ENCODE results near the gene EPS8L3. TPM values are rescaled to one million over a fixed set of nuclear protein-coding genes. Genes with fewer than 3 reads are reported as not detected.
A peak's percentile ranks its signal among the peaks of the same experiment; 100 is the strongest.

Gene EPS8L3
- total RNA-seq, 1 donor from 2014 or later, result not detected

GRCh38 chr1:109762039-109762585 is 1.6 kb downstream of the EPS8L3 start:
- Histone ChIP-seq H3K27me3 (no peaks in the 10 kb centered on the region), H3K9me3 (no peaks in the 10 kb centered on the region), H3K27ac (no peak overlapping the region), H3K4me1 (peaks cover 0 to under 1% of the 10 kb centered on the region in 2 donors), H3K36me3 (no peaks in the 10 kb centered on the region), H3K4me3 (no peak overlapping the region)
- no peak for TF ChIP-seq CTCF (IDR thresholded peaks at IDR 0.05)
- intact Hi-C loops (cut with DNase I), result no loop called here
- DNase-seq (ENCODE audit: low spot score in 2 of 2), result peak in 1 of 2 donors; percentile 49

GRCh38 chr1:109761227-109762038 is 2.3 kb downstream of the EPS8L3 start:
- H3K4me3 ChIP-seq, result no peak overlapping the region
- H3K9me3 ChIP-seq, result no peaks in the 10 kb centered on the region
- intact Hi-C loops (cut with DNase I), result no loop called here
- H3K4me1 ChIP-seq, result no peaks in the 10 kb centered on the region
- no peaks in the 10 kb centered on the region for H3K36me3 ChIP-seq
- H3K27ac ChIP-seq, result no peak overlapping the region
- TF ChIP-seq CTCF (IDR thresholded peaks at IDR 0.05), result no peak
- DNase-seq (ENCODE audit: low spot score in 2 of 2), result peak in 1 of 2 donors; percentile 59
- H3K27me3 ChIP-seq, result no peaks in the 10 kb centered on the region

- intact Hi-C loops (cut with DNase I), result no loop called here
Observed at GRCh38 chr1:109760581-109761226, 3.0 kb downstream of the EPS8L3 start.

GRCh38 chr1:109759513-109760334 is 4.0 kb downstream of the EPS8L3 start:
- peak in 1 of 2 donors; percentile 61 for DNase-seq (ENCODE audit: low spot score in 2 of 2)
- intact Hi-C loops (cut with DNase I), result no loop called here

More at GRCh38 chr1:109760581-109761226, 3.0 kb downstream of the EPS8L3 start:
- H3K27ac ChIP-seq, result no peak overlapping the region
- H3K36me3 ChIP-seq, result no peaks in the 10 kb centered on the region
- DNase-seq (ENCODE audit: low spot score in 2 of 2), result peak in 1 of 2 donors; percentile 52
- H3K9me3 ChIP-seq, result no peaks in the 10 kb centered on the region
- no peaks in the 10 kb centered on the region for H3K27me3 ChIP-seq
- no peaks in the 10 kb centered on the region for H3K4me1 ChIP-seq
- no peak overlapping the region for H3K4me3 ChIP-seq
- TF ChIP-seq CTCF (IDR thresholded peaks at IDR 0.05), result no peak

More at GRCh38 chr1:109759513-109760334, 4.0 kb downstream of the EPS8L3 start:
- Histone ChIP-seq H3K4me1 (no peaks in the 10 kb centered on the region), H3K9me3 (no peaks in the 10 kb centered on the region), H3K36me3 (no peaks in the 10 kb centered on the region), H3K27me3 (no peaks in the 10 kb centered on the region), H3K4me3 (no peak overlapping the region), H3K27ac (no peak overlapping the region)
- no peak for TF ChIP-seq CTCF (IDR thresholded peaks at IDR 0.05)

Measured in ascending aorta (tissue), 2 donors.